Breast epithelium (tissue), 4 donors: ENCODE data around the gene PLD1. TPM values are rescaled to one million over a fixed set of nuclear protein-coding genes. Genes with fewer than 3 reads are reported as not detected.

Experiments
- DNase-seq, 2 donors: peaks; one replicate each; pipeline ENCODE4 v3.0.0-alpha.2; 2019; ENCODE audit warnings: low spot score in 2 of 2
- H3K27ac ChIP-seq, 2 donors: fragments of 200-600 bp; sonication (generic) in 1 of 2; one replicate each; pipeline ENCODE4 v1.5.1; 2016 to 2019; ENCODE audit warnings: mild to moderate bottlenecking in 1 of 2
- H3K27me3 ChIP-seq, 2 donors: fragments of 200-600 bp; sonication (generic) in 1 of 2; one replicate each; pipeline versions ENCODE4 v1.5.1 to v1.6.0; 2017 to 2019; ENCODE audit warnings: control low read depth in 1 of 2, mild to moderate bottlenecking in 1 of 2
- H3K36me3 ChIP-seq: fragments of 200-600 bp; one replicate; pipeline ENCODE4 v1.5.1; 2019
- H3K4me1 ChIP-seq, 2 donors: fragments of 200-600 bp; sonication (generic); one replicate each; pipeline ENCODE4 v1.5.1; 2016 to 2019; ENCODE audit warnings: control low read depth in 1 of 2
- H3K4me3 ChIP-seq, 3 donors: fragments of 200-600 bp; sonication (generic); 1 replicate in 2 of 3; 2 replicates in 1 of 3; pipeline ENCODE4 v1.5.1; 2016 to 2019; ENCODE audit warnings: mild to moderate bottlenecking in 3 of 3, moderate library complexity in 2 of 3
- H3K9me3 ChIP-seq, 2 donors: fragments of 200-600 bp; sonication (generic) in 1 of 2; one replicate each; pipeline ENCODE4 v1.5.1; 2016 to 2019; ENCODE audit warnings: control low read depth in 1 of 2
- POLR2A ChIP-seq: fragments of 450-650 bp; IDR thresholded peaks from one replicate; pipeline ENCODE4 v1.6.1; 2016; ENCODE audit warnings: antibody characterized with exemption, mild to moderate bottlenecking, moderate library complexity
- POLR2AphosphoS5 ChIP-seq, 3 donors: sonication (generic); formaldehyde crosslinking; IDR thresholded peaks; one replicate each; pipeline ENCODE4 v1.6.1; 2017; ENCODE audit warnings: antibody characterized with exemption in 3 of 3
- intact Hi-C: fragments of 100-400 bp; cut with DNase I; formaldehyde crosslinking; loops from one replicate; pipeline ENCODE4 v1.15.1; 2023; ENCODE audit warnings: low total_unique reads
- total RNA-seq, 3 donors: library from RNA; depleted of rRNA; stranded (reverse); fragments of >200 nt; gene quantifications; one replicate each; pipeline ENCODE4 v1.1.0, GENCODE V29; 2016
- TF ChIP-seq, protein P1 (sequence below), 3 donors: fragments of 450-650 bp; IDR thresholded peaks; one replicate each; pipeline ENCODE4 v1.5.1; 2016 to 2017; ENCODE audit warnings: antibody characterized with exemption in 3 of 3, mild to moderate bottlenecking in 3 of 3, moderate library complexity in 3 of 3

Gene PLD1
- total RNA-seq, 3 donors from 2014 or later = 21.1 to 36.9 (median 24.9) TPM

DNA sequence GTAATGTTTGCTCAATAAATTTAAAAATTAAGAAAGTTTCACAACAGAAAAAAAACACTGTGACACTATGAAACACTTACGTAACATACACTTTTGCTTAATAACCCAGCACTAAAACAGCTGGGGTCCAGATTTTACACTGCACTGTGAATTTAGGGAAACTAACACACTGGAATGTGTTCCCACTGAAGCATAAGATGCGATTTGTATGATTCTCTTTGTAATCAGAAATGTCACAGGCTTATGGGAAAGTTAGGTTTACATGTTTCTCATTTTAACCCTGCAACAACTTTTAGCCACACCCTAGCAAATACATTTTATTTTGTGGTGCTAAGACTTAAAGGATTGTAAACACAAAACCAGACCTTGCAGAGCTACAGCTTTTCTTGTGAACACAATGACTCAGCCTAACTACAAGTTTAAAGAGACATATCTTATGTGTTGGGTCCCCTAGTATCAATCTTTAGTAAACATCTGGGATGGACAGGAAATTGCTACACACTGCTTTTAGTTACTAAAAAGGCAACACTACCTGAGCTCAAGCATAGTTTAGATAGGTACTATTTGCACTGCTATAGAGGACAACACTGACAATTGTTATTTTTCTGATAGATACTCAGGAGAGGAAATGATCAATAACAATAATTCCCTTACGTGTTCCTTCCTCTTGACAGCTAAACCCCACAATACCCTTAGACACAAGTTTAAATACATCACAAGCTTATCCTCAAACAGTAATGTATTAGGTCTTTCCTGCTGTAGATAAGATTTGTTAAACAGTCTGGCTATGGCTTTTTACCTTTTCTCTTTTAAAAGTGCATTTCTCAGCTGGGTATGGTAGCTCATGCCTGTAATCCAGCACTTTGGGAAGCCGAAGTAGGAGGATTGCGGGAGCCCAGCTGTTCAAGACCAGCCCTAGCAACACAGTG lies 3.8 kb downstream of the PLD1 start:
- DNase-seq = no peak
- no peaks in the 10 kb centered on the region for H3K4me1 ChIP-seq
- H3K27ac ChIP-seq = peak overlapping the region; percentile 75 to 76
- H3K9me3 ChIP-seq = no peaks in the 10 kb centered on the region
- intact Hi-C loops = no loop called here
- no peaks in the 10 kb centered on the region for H3K36me3 ChIP-seq
- TF ChIP-seq POLR2AphosphoS5 (IDR thresholded peaks at IDR 0.05) = no peak
- TF ChIP-seq POLR2A = no peak
- TF ChIP-seq, protein P1, sequence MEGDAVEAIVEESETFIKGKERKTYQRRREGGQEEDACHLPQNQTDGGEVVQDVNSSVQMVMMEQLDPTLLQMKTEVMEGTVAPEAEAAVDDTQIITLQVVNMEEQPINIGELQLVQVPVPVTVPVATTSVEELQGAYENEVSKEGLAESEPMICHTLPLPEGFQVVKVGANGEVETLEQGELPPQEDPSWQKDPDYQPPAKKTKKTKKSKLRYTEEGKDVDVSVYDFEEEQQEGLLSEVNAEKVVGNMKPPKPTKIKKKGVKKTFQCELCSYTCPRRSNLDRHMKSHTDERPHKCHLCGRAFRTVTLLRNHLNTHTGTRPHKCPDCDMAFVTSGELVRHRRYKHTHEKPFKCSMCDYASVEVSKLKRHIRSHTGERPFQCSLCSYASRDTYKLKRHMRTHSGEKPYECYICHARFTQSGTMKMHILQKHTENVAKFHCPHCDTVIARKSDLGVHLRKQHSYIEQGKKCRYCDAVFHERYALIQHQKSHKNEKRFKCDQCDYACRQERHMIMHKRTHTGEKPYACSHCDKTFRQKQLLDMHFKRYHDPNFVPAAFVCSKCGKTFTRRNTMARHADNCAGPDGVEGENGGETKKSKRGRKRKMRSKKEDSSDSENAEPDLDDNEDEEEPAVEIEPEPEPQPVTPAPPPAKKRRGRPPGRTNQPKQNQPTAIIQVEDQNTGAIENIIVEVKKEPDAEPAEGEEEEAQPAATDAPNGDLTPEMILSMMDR (IDR thresholded peaks at IDR 0.05) = no peak
- H3K27me3 ChIP-seq = no peaks in the 10 kb centered on the region
- no peak overlapping the region for H3K4me3 ChIP-seq

DNA sequence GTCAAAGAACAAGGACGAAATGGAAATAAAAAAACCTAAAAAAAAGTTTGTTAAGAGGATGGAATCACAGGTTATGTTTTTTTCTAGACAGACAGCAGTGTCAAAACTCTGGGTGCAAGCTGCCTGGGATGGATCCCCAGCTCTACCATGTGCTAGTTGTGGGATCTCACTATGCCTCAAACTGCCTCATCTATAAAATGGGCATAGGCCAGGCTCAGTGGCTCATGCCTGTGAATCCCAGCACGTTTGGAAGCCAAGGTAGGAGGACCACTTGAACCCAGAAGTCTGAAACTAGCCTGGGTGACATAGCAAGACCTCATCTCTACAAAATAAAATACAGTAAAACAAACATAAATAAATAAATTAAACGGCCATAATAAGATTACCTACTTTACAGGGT lies 4.6 kb downstream of the PLD1 start:
- intact Hi-C loops = no loop called here
- Histone ChIP-seq H3K36me3 (no peaks in the 10 kb centered on the region), H3K27me3 (no peaks in the 10 kb centered on the region), H3K27ac (peak overlapping the region; percentile 75 to 87), H3K9me3 (no peaks in the 10 kb centered on the region), H3K4me1 (no peaks in the 10 kb centered on the region), H3K4me3 (no peak overlapping the region)
- no peak for DNase-seq
- no peak for TF ChIP-seq POLR2A
- TF ChIP-seq POLR2AphosphoS5 (IDR thresholded peaks at IDR 0.05) = no peak
- TF ChIP-seq, protein P1 (IDR thresholded peaks at IDR 0.05) = no peak

DNA sequence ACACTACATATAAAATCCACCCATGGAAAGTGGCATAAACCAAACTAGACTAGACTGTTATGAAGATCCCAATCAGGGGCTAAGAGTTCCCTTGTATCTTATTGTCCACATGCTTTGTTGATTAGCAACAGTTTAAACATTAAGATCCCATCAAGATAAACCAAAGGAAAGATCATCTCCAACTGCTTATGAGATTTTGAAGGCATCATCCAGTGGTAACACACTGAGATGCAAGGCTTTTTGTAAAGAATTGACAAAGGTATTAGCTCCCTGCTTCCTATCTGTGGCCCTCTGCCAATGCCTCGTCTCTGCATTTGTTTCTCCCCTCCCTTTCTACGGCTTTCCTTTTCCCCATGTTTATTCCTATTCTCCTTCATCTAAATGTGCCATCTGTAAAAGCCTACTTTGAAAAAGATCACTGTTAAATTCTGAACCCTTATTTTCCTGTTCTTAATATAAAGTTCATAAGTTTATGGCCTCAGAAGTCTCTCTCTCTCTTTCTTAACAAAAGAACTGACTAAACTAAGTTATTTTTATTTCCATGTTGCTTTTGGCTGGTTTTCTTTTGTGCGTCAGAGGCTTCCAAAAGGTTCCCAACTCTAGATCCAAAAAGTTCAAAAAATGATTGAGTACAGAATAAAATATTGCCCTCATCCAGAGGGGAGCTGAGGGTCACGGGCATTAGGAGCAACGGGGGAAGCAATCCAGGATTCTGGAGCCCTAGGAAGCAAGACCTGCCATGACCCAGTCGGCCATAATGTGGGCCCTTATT lies 5.5 kb downstream of the PLD1 start:
- Histone ChIP-seq H3K36me3 (no peaks in the 10 kb centered on the region), H3K4me1 (no peaks in the 10 kb centered on the region), H3K27ac (peak overlapping the region; percentile 75 to 87), H3K4me3 (no peak overlapping the region), H3K9me3 (no peaks in the 10 kb centered on the region), H3K27me3 (no peaks in the 10 kb centered on the region)
- intact Hi-C loops = no loop called here
- TF ChIP-seq POLR2A (no peak), POLR2AphosphoS5 (IDR thresholded peaks at IDR 0.05) (peak in 1 of 3 donors; percentile 60)
- TF ChIP-seq, protein P1 (IDR thresholded peaks at IDR 0.05) = no peak
- DNase-seq = no peak

DNA sequence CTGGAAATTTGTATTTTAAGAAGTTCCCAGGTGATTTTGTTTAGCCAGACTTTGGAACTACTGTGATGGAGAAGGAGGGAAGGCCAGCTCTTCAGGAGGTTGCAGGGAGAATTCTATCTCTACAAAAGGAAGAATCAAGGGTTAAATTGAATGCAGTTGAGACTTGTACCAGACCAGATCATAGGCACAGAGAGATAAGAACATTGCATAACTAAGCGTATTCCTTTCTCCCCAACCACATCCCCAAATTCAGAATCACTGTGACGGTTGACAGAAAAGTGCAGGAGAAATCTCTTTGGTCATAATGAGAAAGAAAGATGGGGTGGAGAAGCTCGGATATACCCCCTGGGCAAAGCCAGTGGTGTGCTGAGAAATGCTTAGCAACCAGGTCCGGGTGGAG lies 7.2 kb downstream of the PLD1 start:
- no peaks in the 10 kb centered on the region for H3K4me1 ChIP-seq

More for the DNA sequence above, 7.2 kb downstream of the PLD1 start:
- no peak for DNase-seq
- H3K9me3 ChIP-seq = no peaks in the 10 kb centered on the region
- TF ChIP-seq POLR2AphosphoS5 (IDR thresholded peaks at IDR 0.05) (no peak), POLR2A (no peak)
- TF ChIP-seq, protein P1 (IDR thresholded peaks at IDR 0.05) = no peak
- no peaks in the 10 kb centered on the region for H3K27me3 ChIP-seq
- H3K4me3 ChIP-seq = no peak overlapping the region
- peak overlapping the region; percentile 19 to 87 for H3K27ac ChIP-seq
- intact Hi-C loops = no loop called here
- no peaks in the 10 kb centered on the region for H3K36me3 ChIP-seq
